GM21526 (cell line): ENCODE results near the gene MFN2.
A peak's percentile ranks its signal among the peaks of the same experiment; 100 is the strongest.
"Not testable (repeated sequence)": the region's sequence is repeated elsewhere in the genome, so short reads cannot be mapped to it uniquely, and the experiment has no call there.

Experiments
- ATAC-seq: cut with Tn5 transposase; IDR thresholded peaks from one replicate; pipeline ENCODE4 v1.9.1; 2021; ENCODE audit warnings: moderate library complexity; ENCODE audit not compliant: unreplicated experiment, low FRiP score

The MFN2 gene

DNA sequence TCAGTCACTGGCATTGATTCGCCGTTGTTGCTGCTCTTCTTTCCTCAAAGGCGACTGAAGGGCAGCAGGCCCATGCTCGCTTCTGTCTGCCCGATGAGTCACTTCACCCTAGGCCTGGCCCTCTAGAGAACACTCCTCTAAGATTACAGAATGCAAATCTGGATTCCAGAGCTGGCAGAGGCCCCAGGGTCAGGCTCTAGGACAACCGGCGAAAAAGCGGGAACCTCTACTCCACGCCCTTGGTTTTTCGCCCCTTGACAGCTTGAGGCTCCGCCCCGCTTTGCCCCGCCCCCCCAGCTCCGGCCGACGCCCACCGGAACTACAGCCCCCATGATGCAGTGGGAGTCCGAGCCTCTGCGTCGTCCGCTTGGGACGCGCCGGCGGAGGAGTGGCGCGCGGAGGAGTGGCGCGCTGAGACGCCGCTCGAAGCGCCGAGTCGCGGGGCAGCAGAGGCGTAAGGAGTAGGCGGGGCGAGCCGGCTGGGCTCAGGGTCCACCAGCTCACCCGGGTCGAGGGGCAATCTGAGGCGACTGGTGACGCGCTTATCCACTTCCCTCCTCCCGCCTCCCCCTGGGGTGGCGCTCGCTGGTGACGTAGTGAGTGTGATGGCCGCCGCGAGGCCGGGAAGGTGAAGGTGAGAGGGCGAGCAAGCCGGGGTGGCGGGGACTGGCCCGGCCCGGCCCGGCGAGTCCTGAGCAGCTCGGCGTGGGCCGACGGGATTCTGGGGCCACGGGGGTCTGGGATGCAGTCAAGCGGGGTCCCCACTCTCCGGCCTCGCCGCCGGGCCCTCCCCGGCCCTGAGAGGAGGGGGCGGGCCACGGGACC, at the start of gene MFN2:
Gene MFN2 (plus strand): TSS at position 594 of the 825 bp plus-strand sequence. CDS start 8,725 bp downstream, outside the sequence.
- ATAC-seq = peak; percentile 82

GRCh38 chr1:11930571-11931445, 49.4 kb upstream of the MFN2 start:
- ATAC-seq = no peak

- ATAC-seq = no peak
These were observed 48.4 kb upstream of the MFN2 start for GRCh38 chr1:11931845-11932244.

DNA sequence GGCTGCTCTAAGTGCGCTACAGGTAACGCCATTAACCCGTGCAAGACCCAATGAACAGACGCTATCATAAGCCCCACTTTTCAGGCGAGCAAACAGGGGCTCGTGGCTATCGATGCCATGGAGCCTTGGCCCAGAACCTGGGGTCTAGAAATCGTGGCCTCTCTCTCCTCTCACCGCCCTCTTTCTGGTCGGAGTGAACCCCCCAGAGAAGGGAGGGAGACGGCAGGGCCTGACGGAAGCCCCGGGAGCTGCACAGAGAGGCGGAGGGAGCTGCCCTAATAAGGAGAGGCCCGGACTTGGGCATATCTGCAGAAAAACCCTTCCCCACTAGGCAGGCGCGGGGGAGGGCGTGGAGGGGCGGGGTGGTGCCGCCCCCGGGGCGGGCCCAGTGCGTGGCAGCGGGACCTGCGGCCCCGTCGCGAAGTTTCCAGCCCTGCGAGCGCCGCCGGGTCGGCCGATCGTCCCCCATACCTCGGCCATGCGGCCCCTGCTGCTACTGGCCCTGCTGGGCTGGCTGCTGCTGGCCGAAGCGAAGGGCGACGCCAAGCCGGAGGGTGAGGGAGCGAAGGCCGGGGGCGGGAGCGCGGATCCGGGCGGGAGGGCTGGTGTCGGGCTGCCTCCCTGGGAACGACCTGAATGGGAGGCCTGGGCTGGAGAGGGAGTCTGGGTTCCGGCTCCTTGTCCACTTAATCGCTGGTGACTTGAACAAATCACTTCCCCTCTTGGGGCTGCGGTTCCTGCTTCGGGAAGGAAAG, 45.8 kb upstream of the MFN2 start, which contains the start of gene PLOD1:
Gene PLOD1 (plus strand): TSS at position 416 of the 755 bp plus-strand sequence. CDS start 63 bp downstream, at position 479.
- ATAC-seq = peak; percentile 79

- ATAC-seq = peak; percentile 3
These were observed 45.2 kb upstream of the MFN2 start for GRCh38 chr1:11935057-11935412.

GRCh38 chr1:11935733-11936132, 44.5 kb upstream of the MFN2 start:
- ATAC-seq = not testable (repeated sequence)

GRCh38 chr1:11938722-11939526, 41.3 kb upstream of the MFN2 start:
- ATAC-seq = no peak

- ATAC-seq = not testable (repeated sequence)
These were observed 40.5 kb upstream of the MFN2 start for GRCh38 chr1:11939794-11940193.

GRCh38 chr1:11940260-11940921, 39.9 kb upstream of the MFN2 start:
- no peak for ATAC-seq

GRCh38 chr1:11942280-11942679, 38.0 kb upstream of the MFN2 start:
- ATAC-seq = no peak

GRCh38 chr1:11943619-11944018, 36.6 kb upstream of the MFN2 start:
- no peak for ATAC-seq

GRCh38 chr1:11944358-11944931, 35.8 kb upstream of the MFN2 start:
- ATAC-seq = no peak

GRCh38 chr1:11946647-11947046, 33.6 kb upstream of the MFN2 start:
- ATAC-seq = no peak

- no peak for ATAC-seq
These were observed 31.3 kb upstream of the MFN2 start for GRCh38 chr1:11948822-11949458.

DNA sequence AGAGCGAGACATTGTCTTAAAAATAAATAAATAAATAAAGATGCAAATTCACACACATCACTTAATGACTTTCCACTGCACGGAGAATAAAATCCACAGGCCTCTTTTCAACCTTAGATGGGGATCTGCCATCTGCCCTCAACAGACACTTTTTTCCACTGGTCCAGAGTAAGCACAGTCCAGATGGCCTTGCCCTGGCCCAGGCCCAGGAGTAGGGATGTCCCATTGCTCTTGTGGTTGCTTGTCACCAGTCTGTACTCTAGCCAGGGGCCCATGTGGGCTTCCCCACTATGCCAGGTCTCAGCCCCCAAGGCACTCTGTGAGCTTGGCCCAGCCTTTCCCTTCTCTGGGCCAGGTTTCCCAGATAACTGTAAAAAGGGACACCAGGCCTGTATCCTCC, 28.3 kb upstream of the MFN2 start:
- ATAC-seq = no peak

- ATAC-seq = no peak
These were observed 27.7 kb upstream of the MFN2 start for GRCh38 chr1:11952455-11953109.

DNA sequence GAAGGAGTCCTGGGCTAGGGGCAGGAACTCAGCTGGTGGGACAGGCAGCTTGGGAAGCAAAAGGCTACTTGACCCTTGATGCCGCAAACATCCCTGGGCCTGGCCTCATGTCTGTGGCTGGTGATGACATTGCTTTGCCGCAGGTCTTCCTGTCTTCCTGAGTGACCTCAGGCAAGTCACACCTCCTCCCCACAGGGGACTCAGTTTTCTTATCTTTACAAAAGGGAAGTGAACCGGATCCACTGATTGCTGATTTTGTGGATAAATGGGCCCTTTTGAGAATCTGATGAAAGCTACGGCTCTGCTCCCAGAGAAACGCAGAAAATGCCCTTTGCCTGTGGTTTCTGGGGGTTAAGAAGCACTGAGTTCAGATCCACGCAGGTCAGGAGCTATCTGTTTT, 25.0 kb upstream of the MFN2 start:
- ATAC-seq = no peak

GRCh38 chr1:11957398-11957797, 22.8 kb upstream of the MFN2 start:
- no peak for ATAC-seq
